Measurements from ENCODE around the gene MBNL3.

GRCh38 chrX:132463411-132463810 is 25.4 kb downstream of the MBNL3 start:
- TF ChIP-seq POLR2AphosphoS5 (IDR thresholded peaks at IDR 0.05; ENCODE audit: borderline replicate concordance, low read depth, low read length) (no peak), EZH2 (IDR thresholded peaks at IDR 0.05) (no peak), FOXP2 (optimal IDR thresholded peaks at IDR 0.05; ENCODE audit: control extremely low read depth, extremely low read length, insufficient read depth) (no peak)
